HCT116 (cell line): Measurements from ENCODE around the gene STK32C. TPM values are rescaled to one million over a fixed set of nuclear protein-coding genes. Genes with fewer than 3 reads are reported as not detected.

Experiments used
- ATAC-seq: fragments of 200-7000 bp; cut with Tn5 transposase; 2 replicates; pipeline ENCODE4 v1.9.1; 2020; ENCODE audit warnings: mild to moderate bottlenecking, moderate library complexity
- BruUV-seq: library from RNA; stranded (reverse); fragments of 400-500 nt; replicated peaks from 2 replicates; lab custom pipeline; 2021; lab: Mats Ljungman, UMichigan
- CTCF ChIA-PET: fragments of 300-600 bp; sonication (Branson Sonifier 250); formaldehyde crosslinking; loops from one replicate; lab custom pipeline; 2021; ENCODE audit warnings: antibody characterized with exemption; lab: Charles Lee
- POLR2A ChIA-PET: fragments of 300-600, 350-600 bp; sonication (Branson Sonifier 250); formaldehyde crosslinking; loops from one replicate; lab custom pipeline; 2021; ENCODE audit warnings: antibody characterized with exemption; lab: Charles Lee
- RAD21 ChIA-PET, 2 experiments: fragments of 300-600 bp; sonication (Branson Sonifier 250); formaldehyde crosslinking; loops; one replicate each; lab custom pipeline; 2023; ENCODE audit warnings: low total read pairs in 2 of 2; ENCODE audit not compliant: uncharacterized antibody in 2 of 2, unreplicated experiment in 2 of 2, low non-redundant PET in 1 of 2; lab: Charles Lee
- DNase-seq: peaks from one replicate; pipeline ENCODE4 v3.0.0-alpha.2; 2010; ENCODE audit warnings: low read depth, low spot score
- H2AFZ ChIP-seq: fragments of 200-600 bp; shearing (Covaris generic), sonication (generic); 2 replicates; pipeline ENCODE4 v1.6.1; 2017; ENCODE audit warnings: low read depth, mixed run types, mixed read lengths, antibody characterized with exemption, low read length; ENCODE audit not compliant: poor library complexity, severe bottlenecking
- H3K27ac ChIP-seq: 2 replicates; pipeline ENCODE4 v1.5.1; 2012; ENCODE audit warnings: low read depth, low read length
- H3K27me3 ChIP-seq: fragments of 200-600 bp; sonication (generic); 2 replicates; pipeline ENCODE4 v1.6.1; 2016; ENCODE audit warnings: mixed run types, low read length, mixed read lengths; ENCODE audit not compliant: insufficient read depth
- H3K36me3 ChIP-seq, 2 experiments: fragments of 200-500 bp in 1 of 2; fragments of 200-600 bp in 1 of 2; sonication (Bioruptor generic) in 1 of 2; sonication (generic) in 1 of 2; 2 replicates each; pipeline versions ENCODE4 v1.5.1 to v1.6.1; 2014 to 2016; ENCODE audit warnings: low read length in 2 of 2, inconsistent platforms in 1 of 2, mixed read lengths in 1 of 2, mixed run types in 1 of 2; ENCODE audit not compliant: insufficient read depth in 2 of 2, control insufficient read depth in 1 of 2
- H3K4me1 ChIP-seq, 2 experiments: fragments of 200-600 bp in 1 of 2; sonication (generic) in 1 of 2; 2 replicates each; pipeline versions ENCODE4 v1.5.1 to v1.6.1; 2012 to 2017; ENCODE audit warnings: low read length in 2 of 2, inconsistent platforms in 1 of 2, mild to moderate bottlenecking in 1 of 2, mixed read lengths in 1 of 2, mixed run types in 1 of 2, moderate library complexity in 1 of 2; ENCODE audit not compliant: insufficient read depth in 2 of 2, control insufficient read depth in 1 of 2
- H3K4me2 ChIP-seq: fragments of 200-600 bp; sonication (generic); 2 replicates; pipeline ENCODE4 v1.6.1; 2017; ENCODE audit warnings: mixed run types, low read length, mixed read lengths
- H3K4me3 ChIP-seq, 2 experiments: fragments of 200-600 bp in 1 of 2; sonication (generic) in 1 of 2; replicated peaks in 1 of 2; 2 replicates each; pipeline ENCODE4 v1.5.1; 2011 to 2016; ENCODE audit warnings: low read length in 2 of 2, control low read depth in 1 of 2, low read depth in 1 of 2, mild to moderate bottlenecking in 1 of 2, mixed read lengths in 1 of 2, mixed run types in 1 of 2
- H3K79me2 ChIP-seq: fragments of 200-600 bp; sonication (generic); 2 replicates; pipeline ENCODE4 v1.6.1; 2017; ENCODE audit warnings: mild to moderate bottlenecking, mixed run types, low read length, moderate library complexity, mixed read lengths; ENCODE audit not compliant: insufficient read depth
- H3K9ac ChIP-seq: fragments of 200-600 bp; sonication (generic); 2 replicates; pipeline ENCODE4 v1.6.1; 2016; ENCODE audit warnings: low read length, mixed read lengths
- H3K9me2 ChIP-seq: fragments of 200-600 bp; sonication (generic), shearing (Covaris generic); 2 replicates; pipeline ENCODE4 v1.6.1; 2017; ENCODE audit warnings: mixed run types, mild to moderate bottlenecking, moderate library complexity; ENCODE audit not compliant: insufficient read depth
- H3K9me3 ChIP-seq, 2 experiments: fragments of 200-500 bp in 1 of 2; fragments of 200-600 bp in 1 of 2; sonication (Bioruptor generic) in 1 of 2; sonication (generic) in 1 of 2; 2 replicates each; pipeline ENCODE4 v1.6.1; 2014 to 2017; ENCODE audit warnings: low read length in 2 of 2, mixed read lengths in 2 of 2, inconsistent platforms in 1 of 2, low read depth in 1 of 2, mild to moderate bottlenecking in 1 of 2, mixed run types in 1 of 2, moderate library complexity in 1 of 2; ENCODE audit not compliant: control insufficient read depth in 1 of 2, insufficient read depth in 1 of 2
- H4K20me1 ChIP-seq: fragments of 200-600 bp; sonication (generic), shearing (Covaris generic); 2 replicates; pipeline ENCODE4 v1.6.1; 2017; ENCODE audit warnings: mixed run types, mild to moderate bottlenecking, moderate library complexity; ENCODE audit not compliant: insufficient read depth
- CBX3 ChIP-seq: IDR thresholded peaks from 2 replicates; pipeline ENCODE4 v1.6.1; 2012; ENCODE audit warnings: low read depth
- ELF1 ChIP-seq: IDR thresholded peaks from 2 replicates; pipeline ENCODE4 v1.6.1; 2012; ENCODE audit warnings: low read depth, borderline replicate concordance
- JUND ChIP-seq: IDR thresholded peaks from 2 replicates; pipeline ENCODE4 v1.6.1; 2012
- POLR2A ChIP-seq: IDR thresholded peaks from 2 replicates; pipeline ENCODE4 v1.7.0; 2011; ENCODE audit warnings: borderline replicate concordance; ENCODE audit not compliant: insufficient read depth, insufficient read length; ENCODE audit errors: extremely low read depth
- SIN3A ChIP-seq: IDR thresholded peaks from 2 replicates; pipeline ENCODE4 v1.6.1; 2012; ENCODE audit warnings: low read depth
- ZNF274 ChIP-seq: fragments of 200-500 bp; sonication (Bioruptor generic); IDR thresholded peaks from 2 replicates; pipeline ENCODE4 v1.6.1; 2014; ENCODE audit warnings: mild to moderate bottlenecking, low read depth, low read length, inconsistent platforms
- intact Hi-C: fragments of 100-400 bp; cut with micrococcal nuclease; formaldehyde crosslinking; loops from 2 replicates; pipeline ENCODE4 v1.10.0; 2022
- total RNA-seq: library from RNA; stranded (reverse); gene quantifications from one replicate; pipeline ENCODE4 v1.2.1, GENCODE V29; 2021; ENCODE audit not compliant: unreplicated experiment
- TF ChIP-seq, protein P1 (sequence below): IDR thresholded peaks from 2 replicates; pipeline ENCODE4 v1.6.1; 2012
- TF ChIP-seq, protein P2 (sequence below): IDR thresholded peaks from 2 replicates; pipeline ENCODE4 v1.6.1; 2012; ENCODE audit warnings: low read depth
- TF ChIP-seq, protein P3 (sequence below): IDR thresholded peaks from 2 replicates; pipeline ENCODE4 v1.6.1; 2011; ENCODE audit warnings: mild to moderate bottlenecking, low read length, moderate library complexity; ENCODE audit not compliant: insufficient replicate concordance; ENCODE audit errors: extremely low read depth
- TF ChIP-seq, protein P4 (sequence below), 3 experiments: fragments of 200-600 bp in 1 of 3; sonication (generic) in 1 of 3; IDR thresholded peaks in 2 of 3; conservative IDR thresholded peaks in 1 of 3; 2 replicates each; pipeline ENCODE4 v1.5.1; 2012 to 2017; ENCODE audit warnings: low read depth in 2 of 3, low read length in 2 of 3, antibody characterized with exemption in 1 of 3, borderline replicate concordance in 1 of 3, control low read depth in 1 of 3, mild to moderate bottlenecking in 1 of 3, mixed read lengths in 1 of 3, mixed run types in 1 of 3, moderate library complexity in 1 of 3; ENCODE audit not compliant: insufficient read depth in 1 of 3

Gene STK32C
- total RNA-seq, 1 experiment from 2014 or later, result 29.7 TPM

DNA sequence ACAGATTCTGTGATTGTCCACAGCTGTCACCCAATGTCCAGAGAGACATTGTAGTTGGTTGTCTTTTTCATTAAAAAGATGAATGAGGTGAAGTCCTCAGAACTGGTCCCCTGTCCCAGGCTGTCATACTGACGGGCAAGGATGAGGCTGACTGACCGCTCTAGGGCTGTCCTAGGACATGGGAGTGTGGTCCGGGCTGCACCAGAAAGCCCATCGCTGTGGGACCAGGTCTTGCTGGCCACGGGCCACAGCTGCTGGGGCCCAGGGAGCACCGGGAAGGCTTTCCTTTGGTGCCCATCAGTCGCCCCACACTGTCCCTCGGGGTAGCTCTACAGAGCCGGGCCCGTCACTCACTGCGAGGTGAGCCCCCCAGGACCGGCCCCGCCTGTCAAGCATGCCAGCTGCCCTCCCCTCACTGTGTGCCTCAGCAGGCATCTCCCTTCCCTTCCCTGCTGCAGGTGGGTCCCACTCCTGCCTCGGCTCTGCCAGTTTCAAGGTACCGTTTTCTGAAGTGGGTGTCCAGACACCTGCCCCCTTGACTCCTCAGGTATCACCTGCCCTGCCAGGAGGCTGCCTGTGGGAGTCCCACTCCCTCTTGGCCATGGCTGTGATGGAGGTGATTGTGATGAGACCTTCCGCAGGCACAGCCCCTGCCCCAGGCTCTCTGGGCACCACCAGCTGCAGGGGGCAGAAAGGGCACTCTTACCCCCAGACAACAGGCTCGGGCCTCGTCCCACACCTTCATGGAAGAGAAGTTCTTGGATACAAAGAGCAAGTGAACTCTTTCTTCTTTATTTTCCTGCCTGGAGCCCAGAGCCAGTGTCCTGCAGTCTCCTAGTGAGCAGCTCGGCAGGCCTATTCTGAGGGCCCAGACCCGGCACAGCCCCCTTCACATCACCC is 46.0 kb upstream of the STK32C start:
- Histone ChIP-seq H2AFZ (no peak overlapping the region), H3K9ac (no peak overlapping the region), H3K9me3 (no peaks in the 10 kb centered on the region), H3K4me1 (no peaks in the 10 kb centered on the region), H3K27me3 (no peaks in the 10 kb centered on the region), H3K36me3 (no peaks in the 10 kb centered on the region), H3K4me2 (no peak overlapping the region), H3K27ac (no peak overlapping the region), H3K79me2 (no peaks in the 10 kb centered on the region), H3K4me3 (no peak overlapping the region), H4K20me1 (no peaks in the 10 kb centered on the region), H3K9me2 (no peaks in the 10 kb centered on the region)
- DNase-seq (no peak), ATAC-seq (no peak)
- TF ChIP-seq, protein P1, sequence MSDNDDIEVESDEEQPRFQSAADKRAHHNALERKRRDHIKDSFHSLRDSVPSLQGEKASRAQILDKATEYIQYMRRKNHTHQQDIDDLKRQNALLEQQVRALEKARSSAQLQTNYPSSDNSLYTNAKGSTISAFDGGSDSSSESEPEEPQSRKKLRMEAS, result no peak
- TF ChIP-seq, protein P2, sequence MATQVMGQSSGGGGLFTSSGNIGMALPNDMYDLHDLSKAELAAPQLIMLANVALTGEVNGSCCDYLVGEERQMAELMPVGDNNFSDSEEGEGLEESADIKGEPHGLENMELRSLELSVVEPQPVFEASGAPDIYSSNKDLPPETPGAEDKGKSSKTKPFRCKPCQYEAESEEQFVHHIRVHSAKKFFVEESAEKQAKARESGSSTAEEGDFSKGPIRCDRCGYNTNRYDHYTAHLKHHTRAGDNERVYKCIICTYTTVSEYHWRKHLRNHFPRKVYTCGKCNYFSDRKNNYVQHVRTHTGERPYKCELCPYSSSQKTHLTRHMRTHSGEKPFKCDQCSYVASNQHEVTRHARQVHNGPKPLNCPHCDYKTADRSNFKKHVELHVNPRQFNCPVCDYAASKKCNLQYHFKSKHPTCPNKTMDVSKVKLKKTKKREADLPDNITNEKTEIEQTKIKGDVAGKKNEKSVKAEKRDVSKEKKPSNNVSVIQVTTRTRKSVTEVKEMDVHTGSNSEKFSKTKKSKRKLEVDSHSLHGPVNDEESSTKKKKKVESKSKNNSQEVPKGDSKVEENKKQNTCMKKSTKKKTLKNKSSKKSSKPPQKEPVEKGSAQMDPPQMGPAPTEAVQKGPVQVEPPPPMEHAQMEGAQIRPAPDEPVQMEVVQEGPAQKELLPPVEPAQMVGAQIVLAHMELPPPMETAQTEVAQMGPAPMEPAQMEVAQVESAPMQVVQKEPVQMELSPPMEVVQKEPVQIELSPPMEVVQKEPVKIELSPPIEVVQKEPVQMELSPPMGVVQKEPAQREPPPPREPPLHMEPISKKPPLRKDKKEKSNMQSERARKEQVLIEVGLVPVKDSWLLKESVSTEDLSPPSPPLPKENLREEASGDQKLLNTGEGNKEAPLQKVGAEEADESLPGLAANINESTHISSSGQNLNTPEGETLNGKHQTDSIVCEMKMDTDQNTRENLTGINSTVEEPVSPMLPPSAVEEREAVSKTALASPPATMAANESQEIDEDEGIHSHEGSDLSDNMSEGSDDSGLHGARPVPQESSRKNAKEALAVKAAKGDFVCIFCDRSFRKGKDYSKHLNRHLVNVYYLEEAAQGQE, result no peak
- TF ChIP-seq, protein P3, sequence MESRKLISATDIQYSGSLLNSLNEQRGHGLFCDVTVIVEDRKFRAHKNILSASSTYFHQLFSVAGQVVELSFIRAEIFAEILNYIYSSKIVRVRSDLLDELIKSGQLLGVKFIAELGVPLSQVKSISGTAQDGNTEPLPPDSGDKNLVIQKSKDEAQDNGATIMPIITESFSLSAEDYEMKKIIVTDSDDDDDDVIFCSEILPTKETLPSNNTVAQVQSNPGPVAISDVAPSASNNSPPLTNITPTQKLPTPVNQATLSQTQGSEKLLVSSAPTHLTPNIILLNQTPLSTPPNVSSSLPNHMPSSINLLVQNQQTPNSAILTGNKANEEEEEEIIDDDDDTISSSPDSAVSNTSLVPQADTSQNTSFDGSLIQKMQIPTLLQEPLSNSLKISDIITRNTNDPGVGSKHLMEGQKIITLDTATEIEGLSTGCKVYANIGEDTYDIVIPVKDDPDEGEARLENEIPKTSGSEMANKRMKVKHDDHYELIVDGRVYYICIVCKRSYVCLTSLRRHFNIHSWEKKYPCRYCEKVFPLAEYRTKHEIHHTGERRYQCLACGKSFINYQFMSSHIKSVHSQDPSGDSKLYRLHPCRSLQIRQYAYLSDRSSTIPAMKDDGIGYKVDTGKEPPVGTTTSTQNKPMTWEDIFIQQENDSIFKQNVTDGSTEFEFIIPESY, result no peak
- TF ChIP-seq ELF1 (no peak), ZNF274 (no peak), POLR2A (no peak), SIN3A (no peak), CBX3 (no peak), JUND (no peak)
- TF ChIP-seq, protein P4, sequence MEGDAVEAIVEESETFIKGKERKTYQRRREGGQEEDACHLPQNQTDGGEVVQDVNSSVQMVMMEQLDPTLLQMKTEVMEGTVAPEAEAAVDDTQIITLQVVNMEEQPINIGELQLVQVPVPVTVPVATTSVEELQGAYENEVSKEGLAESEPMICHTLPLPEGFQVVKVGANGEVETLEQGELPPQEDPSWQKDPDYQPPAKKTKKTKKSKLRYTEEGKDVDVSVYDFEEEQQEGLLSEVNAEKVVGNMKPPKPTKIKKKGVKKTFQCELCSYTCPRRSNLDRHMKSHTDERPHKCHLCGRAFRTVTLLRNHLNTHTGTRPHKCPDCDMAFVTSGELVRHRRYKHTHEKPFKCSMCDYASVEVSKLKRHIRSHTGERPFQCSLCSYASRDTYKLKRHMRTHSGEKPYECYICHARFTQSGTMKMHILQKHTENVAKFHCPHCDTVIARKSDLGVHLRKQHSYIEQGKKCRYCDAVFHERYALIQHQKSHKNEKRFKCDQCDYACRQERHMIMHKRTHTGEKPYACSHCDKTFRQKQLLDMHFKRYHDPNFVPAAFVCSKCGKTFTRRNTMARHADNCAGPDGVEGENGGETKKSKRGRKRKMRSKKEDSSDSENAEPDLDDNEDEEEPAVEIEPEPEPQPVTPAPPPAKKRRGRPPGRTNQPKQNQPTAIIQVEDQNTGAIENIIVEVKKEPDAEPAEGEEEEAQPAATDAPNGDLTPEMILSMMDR (IDR thresholded peaks at IDR 0.05 in 2 of 3, conservative IDR thresholded peaks at IDR 0.05 in 1 of 3; ENCODE audit: borderline replicate concordance in 1 of 3, insufficient read depth in 1 of 3, low read depth in 2 of 3, low read length in 2 of 3), result no peak
- no TSS peak for BruUV-seq
- ChIA-PET CTCF (interaction anchor here (0.9 kb wide), 1 partner anchor 38 kb away, joined by 3 read pairs; no protein-coding TSS in a partner anchor), POLR2A (no interaction called here), RAD21 (no interaction called here)
- intact Hi-C loops, result no loop called here
